ENCODE results near the gene ZC3H7A. TPM values are rescaled to one million over a fixed set of nuclear protein-coding genes. Genes with fewer than 3 reads are reported as not detected.

ZC3H7A gene
- total RNA-seq: 27.8 and 28.5 TPM in 2 replicates

GRCh38 chr16:11797166-11797956 is at the start of gene ZC3H7A:
Gene ZC3H7A, minus strand, starts transcription at chr16:11797258. Its CDS starts 14,904 bp downstream, at chr16:11782354.

GRCh38 chr16:11742536-11743307 is 54.3 kb downstream of the ZC3H7A start, which contains the start of gene TXNDC11:
Gene TXNDC11, minus strand, starts transcription at chr16:11742857. Its CDS starts 127 bp downstream, at chr16:11742730.

Other genes with a start within 250 kb of the ZC3H7A start
- 2.9 and 5.2 TPM in 2 replicates for gene LITAF, start 210.3 kb downstream of the ZC3H7A start, total RNA-seq
- 15.3 and 18.0 TPM in 2 replicates for gene SNN, start 128.8 kb downstream of the ZC3H7A start, total RNA-seq
- 52.2 and 58.7 TPM in 2 replicates for gene TXNDC11, start 54.4 kb downstream of the ZC3H7A start, total RNA-seq
- 138 and 152 TPM in 2 replicates for gene RSL1D1, start 54.3 kb upstream of the ZC3H7A start, total RNA-seq
- gene GSPT1, start 118.7 kb upstream of the ZC3H7A start, total RNA-seq: 100 and 102 TPM in 2 replicates
- gene NPIPB2, start 144.8 kb upstream of the ZC3H7A start, total RNA-seq: 0.30 and 0.60 TPM in 2 replicates
- gene TNFRSF17, start 168.0 kb upstream of the ZC3H7A start, total RNA-seq: not detected in 2 replicates
- gene SNX29, start 179.5 kb upstream of the ZC3H7A start, total RNA-seq: 8.9 and 9.1 TPM in 2 replicates